Measurements from ENCODE around the gene TESMIN. TPM values are rescaled to one million over a fixed set of nuclear protein-coding genes. Genes with fewer than 3 reads are reported as not detected.

TESMIN gene
- total RNA-seq, 6 experiments from 2014 or later: 3.9 to 6.1 (median 5.0) TPM

GRCh38 chr11:68783216-68783821, 32.0 kb upstream of the TESMIN start:
- Mint-ChIP-seq H3K4me1 (ENCODE audit: low read depth) (no peaks in the 10 kb centered on the region), H3K9me3 (no peaks in the 10 kb centered on the region), H3K27me3 (ENCODE audit: insufficient read depth) (no peaks in the 10 kb centered on the region), H3K36me3 (ENCODE audit: low read depth) (peaks cover 25% of the 10 kb centered on the region), H3K4me3 (no peak overlapping the region), H3K27ac (no peak overlapping the region)
- no peak for DNase-seq
- TF ChIP-seq CTCF (IDR thresholded peaks at IDR 0.05): no peak

- Mint-ChIP-seq H3K4me1 (ENCODE audit: low read depth) (no peaks in the 10 kb centered on the region), H3K36me3 (ENCODE audit: low read depth) (peaks cover 31% of the 10 kb centered on the region), H3K9me3 (no peaks in the 10 kb centered on the region), H3K27me3 (ENCODE audit: insufficient read depth) (no peaks in the 10 kb centered on the region), H3K27ac (no peak overlapping the region), H3K4me3 (no peak overlapping the region)
- TF ChIP-seq CTCF (IDR thresholded peaks at IDR 0.05): no peak
- no peak for DNase-seq
These were observed 31.4 kb upstream of the TESMIN start for GRCh38 chr11:68782711-68783110.

GRCh38 chr11:68780829-68781228, 29.5 kb upstream of the TESMIN start:
- no peak for DNase-seq
- Mint-ChIP-seq H3K27ac (no peak overlapping the region), H3K4me1 (ENCODE audit: low read depth) (peaks cover 11% of the 10 kb centered on the region), H3K9me3 (no peaks in the 10 kb centered on the region), H3K27me3 (ENCODE audit: insufficient read depth) (no peaks in the 10 kb centered on the region), H3K36me3 (ENCODE audit: low read depth) (peaks cover 46% of the 10 kb centered on the region), H3K4me3 (no peak overlapping the region)
- TF ChIP-seq CTCF (IDR thresholded peaks at IDR 0.05): no peak

GRCh38 chr11:68778205-68778604, 26.9 kb upstream of the TESMIN start:
- Mint-ChIP-seq H3K4me3 (no peak overlapping the region), H3K36me3 (ENCODE audit: low read depth) (peaks cover 57% of the 10 kb centered on the region), H3K27me3 (ENCODE audit: insufficient read depth) (no peaks in the 10 kb centered on the region), H3K4me1 (ENCODE audit: low read depth) (peaks cover 14% of the 10 kb centered on the region), H3K9me3 (no peaks in the 10 kb centered on the region), H3K27ac (no peak overlapping the region)
- no peak for TF ChIP-seq CTCF (IDR thresholded peaks at IDR 0.05)
- no peak for DNase-seq

GRCh38 chr11:68776442-68777235, 25.3 kb upstream of the TESMIN start:
- Mint-ChIP-seq H3K27me3 (ENCODE audit: insufficient read depth) (no peaks in the 10 kb centered on the region), H3K9me3 (no peaks in the 10 kb centered on the region), H3K4me1 (ENCODE audit: low read depth) (peaks cover 14% of the 10 kb centered on the region), H3K4me3 (no peak overlapping the region), H3K27ac (no peak overlapping the region), H3K36me3 (ENCODE audit: low read depth) (peaks cover 50% of the 10 kb centered on the region)
- no peak for DNase-seq
- TF ChIP-seq CTCF (IDR thresholded peaks at IDR 0.05): no peak
